GM19468 (cell line): ENCODE measurements around the gene ZNF749.

Experiments
- ATAC-seq: cut with Tn5 transposase; IDR thresholded peaks from one replicate; pipeline ENCODE4 v1.9.1; 2021; ENCODE audit warnings: mild to moderate bottlenecking, moderate library complexity, moderate number of reproducible peaks; ENCODE audit not compliant: unreplicated experiment; ENCODE audit errors: extremely low read depth

The ZNF749 gene

GRCh38 chr19:57435062-57435978 is at the start of gene ZNF749:
ZNF749 (plus strand) TSS chr19:57435325; CDS start chr19:57435579, 254 bp downstream.
- peak; percentile 87 for ATAC-seq

- ATAC-seq = no peak
These were observed 45.9 kb upstream of the ZNF749 start for GRCh38 chr19:57389194-57389729.

DNA sequence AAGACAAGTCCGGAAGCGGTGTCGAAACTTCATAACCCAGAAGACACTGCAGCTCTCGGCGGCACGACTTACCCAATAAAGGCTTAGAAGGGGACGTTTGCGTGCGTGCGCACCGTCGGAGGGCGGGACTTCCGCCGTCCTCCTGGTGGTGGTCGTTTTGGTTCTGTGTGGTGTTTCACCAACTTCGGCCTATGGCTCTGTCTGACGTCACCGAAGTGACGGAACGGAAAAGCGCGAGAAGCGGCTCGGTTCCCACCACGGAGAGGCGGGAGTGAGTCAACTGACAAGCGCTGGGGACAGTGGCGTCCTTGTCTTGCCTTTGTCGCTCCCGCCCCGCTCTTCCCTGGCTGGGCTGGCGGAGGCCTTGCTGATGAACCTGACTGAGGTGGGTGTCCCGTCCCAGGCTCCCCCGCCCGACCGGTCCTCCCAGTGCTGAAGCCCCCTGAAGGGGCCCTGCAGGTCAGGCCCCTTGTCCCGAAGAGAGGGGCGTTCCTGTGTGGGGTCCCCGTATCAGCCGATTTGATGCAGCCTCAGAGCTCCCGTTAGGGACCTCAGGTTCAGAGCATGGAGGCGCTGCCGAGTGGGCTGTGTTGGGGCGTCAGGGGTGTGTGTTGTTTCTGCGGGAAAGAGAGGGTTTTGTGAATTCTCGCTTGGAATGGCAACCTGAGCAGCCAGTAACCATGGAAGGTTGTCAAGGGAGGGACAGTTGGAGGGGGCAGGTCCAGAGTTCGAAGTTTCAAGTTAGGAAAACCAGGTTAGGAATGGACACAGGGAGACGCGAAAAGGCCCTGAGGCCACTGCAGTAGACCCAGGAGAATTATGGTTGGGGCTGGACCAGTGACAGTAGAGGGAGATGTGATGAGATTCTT is 45.2 kb upstream of the ZNF749 start, which contains the start of gene ZNF548:
Gene ZNF548, plus strand, starts transcription at position 125 of the 869 bp plus-strand sequence. Its CDS starts 246 bp downstream, at position 371.
- ATAC-seq = peak; percentile 96

- no peak for ATAC-seq
These were observed 39.4 kb upstream of the ZNF749 start for GRCh38 chr19:57395710-57396109.

- no peak for ATAC-seq
These were observed 36.3 kb upstream of the ZNF749 start for GRCh38 chr19:57398868-57399267.

- no peak for ATAC-seq
These were observed 31.2 kb upstream of the ZNF749 start for GRCh38 chr19:57403737-57404563.

DNA sequence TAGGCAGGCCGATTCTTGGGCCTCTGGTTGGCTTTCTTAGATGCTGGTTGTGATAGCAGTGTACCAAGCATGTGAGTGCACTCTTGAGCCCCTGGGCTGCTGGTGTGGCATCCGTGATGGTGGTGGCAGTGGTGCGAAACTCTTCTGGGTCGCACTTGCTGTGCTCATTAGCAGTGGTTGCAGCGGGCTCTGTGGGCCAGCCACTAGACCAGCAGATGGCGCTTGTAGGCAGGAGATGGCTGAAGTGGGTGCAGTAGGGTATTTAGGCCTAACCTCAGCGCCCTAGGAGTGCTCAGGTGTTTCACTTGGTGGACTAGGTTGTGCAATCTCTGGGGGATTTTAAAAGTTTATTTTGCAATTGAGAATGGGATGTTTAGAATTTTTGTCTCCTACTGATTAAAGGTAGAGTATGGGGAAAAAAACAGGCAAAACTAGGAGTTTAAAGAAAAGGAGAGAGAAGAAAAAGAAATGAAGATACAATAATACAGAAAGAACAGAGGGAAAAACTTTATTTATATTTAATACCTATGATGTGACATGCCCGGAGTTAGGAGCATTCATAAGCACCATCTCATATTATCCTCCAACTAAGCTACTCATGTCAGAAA is 28.5 kb upstream of the ZNF749 start:
- ATAC-seq = no peak

DNA sequence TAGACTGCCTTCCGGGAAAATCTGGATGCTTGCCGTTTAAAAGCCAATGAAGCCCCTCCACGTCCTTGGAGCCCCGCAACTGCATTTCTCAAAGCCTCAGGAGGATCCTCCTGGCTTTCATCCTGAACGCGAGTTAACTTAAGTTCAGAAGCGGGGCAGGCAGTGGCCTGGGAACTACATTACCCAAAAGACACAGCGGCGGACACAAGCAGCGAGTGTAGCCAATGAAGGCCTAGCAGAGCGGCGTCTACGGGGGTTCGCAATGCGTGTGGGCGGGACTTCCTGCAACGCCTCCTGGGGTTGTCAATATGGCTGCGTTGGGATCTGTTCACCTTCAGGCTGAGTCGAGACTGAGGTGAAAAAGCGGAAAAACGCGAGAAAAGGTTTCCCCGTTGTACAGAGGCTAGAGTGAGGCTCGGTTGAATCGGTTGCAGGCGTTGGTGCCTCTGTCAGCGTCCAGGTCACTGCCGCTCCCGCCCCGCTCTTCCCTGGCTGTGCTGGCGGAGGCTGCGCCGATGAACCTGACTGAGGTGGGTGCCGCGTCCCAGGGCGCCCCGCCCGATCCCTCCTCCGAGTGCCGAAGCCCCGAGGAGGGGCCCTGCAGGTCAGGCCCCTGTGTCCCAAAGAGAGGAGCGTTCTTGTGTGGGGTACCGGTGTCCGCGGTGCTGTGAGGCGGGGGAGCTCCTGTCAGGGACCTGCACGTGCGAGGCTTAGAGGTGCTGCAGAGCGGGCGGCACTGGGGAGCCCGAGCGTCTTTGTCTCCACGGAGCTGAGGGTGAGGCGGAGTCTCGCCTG is 24.1 kb upstream of the ZNF749 start, which contains the start of gene ZNF17:
Gene ZNF17, plus strand, starts transcription at position 285 of the 795 bp plus-strand sequence. CDS start 2,455 bp downstream, outside the sequence.
- ATAC-seq = peak; percentile 98

GRCh38 chr19:57419439-57419838 is 15.7 kb upstream of the ZNF749 start:
- ATAC-seq = no peak

GRCh38 chr19:57421037-57421436 is 14.1 kb upstream of the ZNF749 start:
- ATAC-seq = no peak

GRCh38 chr19:57434386-57435061 is 601 bp upstream of the ZNF749 start:
- ATAC-seq = no peak

- ATAC-seq = no peak
These were observed 1.3 kb downstream of the ZNF749 start for GRCh38 chr19:57436417-57436816.

DNA sequence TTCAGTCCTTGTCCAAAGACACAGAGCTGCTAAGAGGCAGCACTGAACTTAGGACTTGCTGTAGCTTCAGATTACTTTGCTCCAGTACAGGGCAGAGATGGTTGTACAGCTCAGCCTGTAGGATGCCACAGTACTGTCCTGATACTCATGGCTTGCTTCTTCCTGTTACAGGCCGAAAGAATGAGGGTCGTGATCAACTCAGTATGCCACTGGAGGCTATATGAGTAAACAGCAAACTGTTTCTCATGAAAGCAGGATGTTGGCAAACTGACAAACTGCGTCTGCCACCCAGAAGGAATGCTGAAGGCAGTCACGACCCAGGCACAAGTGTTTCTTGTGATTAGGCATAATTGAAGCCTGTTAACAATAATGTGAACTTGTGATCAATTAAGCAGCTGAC is 2.8 kb downstream of the ZNF749 start:
- ATAC-seq = no peak

- ATAC-seq = no peak
These were observed 3.8 kb downstream of the ZNF749 start for GRCh38 chr19:57438925-57439324.

DNA sequence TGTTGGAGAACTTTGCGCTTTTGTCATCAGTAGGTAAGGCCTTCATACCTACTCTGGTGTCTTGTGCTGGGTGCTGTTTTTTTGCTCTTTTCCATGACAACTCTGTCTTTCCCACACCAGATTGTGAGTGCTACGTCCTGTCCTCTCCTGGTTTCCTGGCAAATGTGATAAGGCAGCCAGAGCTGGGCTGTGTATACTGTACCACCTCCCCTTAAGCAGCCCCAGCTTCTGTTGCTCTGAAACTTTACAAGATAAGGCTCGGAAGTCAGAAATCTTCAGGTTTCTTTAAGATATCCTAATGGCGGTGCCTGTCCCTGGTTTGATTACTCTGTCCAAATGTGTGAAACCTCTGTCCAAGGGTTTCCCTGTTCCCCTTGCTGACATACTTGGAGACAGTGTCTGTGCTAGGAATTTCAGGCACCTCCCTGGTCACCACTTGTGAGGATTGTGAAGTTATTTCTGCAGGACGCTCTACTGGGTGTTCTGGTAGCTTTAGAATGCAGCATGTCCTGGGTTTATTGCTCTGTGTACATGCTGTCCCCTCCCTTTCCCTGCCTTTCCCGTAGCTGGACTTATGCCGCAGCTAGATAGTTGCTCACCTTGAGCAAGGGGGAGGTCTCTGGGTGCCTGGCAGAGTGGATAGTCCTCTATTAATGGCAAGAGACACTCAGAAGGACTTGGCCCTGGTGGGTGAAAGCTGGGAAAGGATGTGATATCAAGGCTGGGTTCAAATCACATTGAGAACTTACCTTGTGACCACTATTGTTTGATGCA is 7.0 kb downstream of the ZNF749 start:
- no peak for ATAC-seq

GRCh38 chr19:57443121-57443696 is 8.1 kb downstream of the ZNF749 start:
- no peak for ATAC-seq

DNA sequence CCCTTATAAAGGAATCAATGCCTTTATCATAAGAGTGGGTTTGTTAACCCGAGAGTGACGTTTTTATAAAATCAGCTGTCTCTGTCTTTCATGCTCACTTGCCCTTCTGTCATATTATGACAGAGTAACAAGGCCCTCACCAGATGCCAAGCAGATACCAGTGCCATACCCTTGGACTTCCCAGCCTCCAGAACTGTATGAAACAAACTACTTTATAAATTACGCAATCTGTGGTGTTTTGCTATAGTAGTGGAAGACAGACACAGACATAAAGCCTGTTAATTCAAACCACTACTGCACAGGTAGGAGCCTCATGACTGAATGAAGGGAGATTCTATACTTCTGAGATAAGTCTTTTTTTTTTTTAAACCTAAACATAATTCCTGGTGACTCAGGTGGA is 17.2 kb downstream of the ZNF749 start:
- ATAC-seq = no peak
